NCI-H187 (cell line): Measurements from ENCODE around the gene IDS.

Experiments used
- DNase-seq, 2 experiments: peaks; one replicate each; lab custom pipeline; 2025; lab: John Stamatoyannopoulos, UW

The IDS gene

GRCh38 chrX:149456476-149457245 lies 48.4 kb downstream of the IDS start:
- no peak for DNase-seq

GRCh38 chrX:149455934-149456333 lies 49.2 kb downstream of the IDS start:
- no peak for DNase-seq

GRCh38 chrX:149453906-149454822 lies 50.9 kb downstream of the IDS start:
- no peak for DNase-seq

GRCh38 chrX:149453030-149453429 lies 52.1 kb downstream of the IDS start:
- no peak for DNase-seq

- DNase-seq = no peak
These were observed 71.7 kb downstream of the IDS start for GRCh38 chrX:149433451-149433850.

- DNase-seq = no peak
These were observed 72.1 kb downstream of the IDS start for GRCh38 chrX:149433051-149433450.
